NCI-H82 treated with DMSO at 0.1 percent for 48 hours (cell line): ENCODE data around the gene LRRC31.

Experiments
- DNase-seq: peaks from one replicate; lab custom pipeline; 2025; ENCODE audit not compliant: unreplicated experiment; lab: John Stamatoyannopoulos, UW

LRRC31 gene

GRCh38 chr3:169813757-169814517 lies 55.8 kb downstream of the LRRC31 start:
- no peak for DNase-seq

- DNase-seq: no peak
These were observed 56.5 kb downstream of the LRRC31 start for GRCh38 chr3:169813278-169813677.

GRCh38 chr3:169812332-169813235 lies 57.2 kb downstream of the LRRC31 start, which contains the start of the genes LRRC34 and LRRIQ4:
LRRC34 (minus strand) TSS chr3:169812904; CDS start chr3:169812548, 356 bp downstream.
LRRIQ4 (plus strand) TSS chr3:169812870; CDS start chr3:169821922, 9,052 bp downstream.
- DNase-seq: peak; percentile 66

GRCh38 chr3:169811631-169812331 lies 58.0 kb downstream of the LRRC31 start:
- peak; percentile 36 for DNase-seq

- no peak for DNase-seq
These were observed 60.4 kb downstream of the LRRC31 start for GRCh38 chr3:169809230-169809795.

- no peak for DNase-seq
These were observed 65.1 kb downstream of the LRRC31 start for GRCh38 chr3:169804681-169805080.

- DNase-seq: no peak
These were observed 77.4 kb downstream of the LRRC31 start for GRCh38 chr3:169792359-169792758.

GRCh38 chr3:169790687-169791429 lies 78.9 kb downstream of the LRRC31 start:
- DNase-seq: no peak

GRCh38 chr3:169790219-169790618 lies 79.5 kb downstream of the LRRC31 start:
- no peak for DNase-seq
